Upper lobe of left lung (tissue), 4 donors: Measurements from ENCODE around the gene KRTAP5-11.

ENCODE experiments used
- POLR2A ChIP-seq, 4 donors: fragments of 450-650 bp; IDR thresholded peaks; one replicate each; pipeline ENCODE4 v1.5.1; 2016 to 2017; ENCODE audit warnings: antibody characterized with exemption in 4 of 4, mild to moderate bottlenecking in 2 of 4
- POLR2AphosphoS5 ChIP-seq, 2 donors: sonication (generic); formaldehyde crosslinking; IDR thresholded peaks; one replicate each; pipeline ENCODE4 v1.5.1; 2017; ENCODE audit warnings: antibody characterized with exemption in 2 of 2
- TF ChIP-seq, protein P1 (sequence below), 6 experiments: fragments of 450-650 bp in 4 of 6; fragments of 200-600 bp in 2 of 6; sonication (generic) in 2 of 6; IDR thresholded peaks; one replicate each; pipeline ENCODE4 v1.5.1; 2016 to 2019; ENCODE audit warnings: antibody characterized with exemption in 6 of 6

DNA sequence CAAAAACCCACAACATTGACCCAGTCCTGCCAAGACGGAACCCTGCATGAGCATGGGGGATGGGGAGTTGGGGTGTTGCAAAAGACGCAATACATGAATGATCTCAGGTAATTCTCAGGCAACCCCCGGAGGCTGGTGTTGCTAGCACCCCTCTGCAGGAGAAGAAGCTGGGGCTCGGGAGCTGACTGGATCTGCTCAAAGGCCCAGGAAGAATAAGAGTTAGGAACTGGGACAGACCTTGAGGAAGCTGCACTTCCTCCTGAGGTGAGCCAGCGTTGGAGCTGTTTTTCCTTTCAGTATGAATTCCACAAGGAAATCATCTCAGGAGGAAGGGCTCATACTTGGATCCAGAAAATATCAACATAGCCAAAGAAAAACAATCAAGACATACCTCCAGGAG is 34.6 kb downstream of the KRTAP5-11 start, which contains the start of gene KRTAP5-9:
- TF ChIP-seq, protein P1, sequence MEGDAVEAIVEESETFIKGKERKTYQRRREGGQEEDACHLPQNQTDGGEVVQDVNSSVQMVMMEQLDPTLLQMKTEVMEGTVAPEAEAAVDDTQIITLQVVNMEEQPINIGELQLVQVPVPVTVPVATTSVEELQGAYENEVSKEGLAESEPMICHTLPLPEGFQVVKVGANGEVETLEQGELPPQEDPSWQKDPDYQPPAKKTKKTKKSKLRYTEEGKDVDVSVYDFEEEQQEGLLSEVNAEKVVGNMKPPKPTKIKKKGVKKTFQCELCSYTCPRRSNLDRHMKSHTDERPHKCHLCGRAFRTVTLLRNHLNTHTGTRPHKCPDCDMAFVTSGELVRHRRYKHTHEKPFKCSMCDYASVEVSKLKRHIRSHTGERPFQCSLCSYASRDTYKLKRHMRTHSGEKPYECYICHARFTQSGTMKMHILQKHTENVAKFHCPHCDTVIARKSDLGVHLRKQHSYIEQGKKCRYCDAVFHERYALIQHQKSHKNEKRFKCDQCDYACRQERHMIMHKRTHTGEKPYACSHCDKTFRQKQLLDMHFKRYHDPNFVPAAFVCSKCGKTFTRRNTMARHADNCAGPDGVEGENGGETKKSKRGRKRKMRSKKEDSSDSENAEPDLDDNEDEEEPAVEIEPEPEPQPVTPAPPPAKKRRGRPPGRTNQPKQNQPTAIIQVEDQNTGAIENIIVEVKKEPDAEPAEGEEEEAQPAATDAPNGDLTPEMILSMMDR (IDR thresholded peaks at IDR 0.05) = no peak
- TF ChIP-seq POLR2AphosphoS5 (IDR thresholded peaks at IDR 0.05) (no peak), POLR2A (IDR thresholded peaks at IDR 0.05) (no peak)
